ENCODE measurements around the gene DGKD.

DGKD gene

GRCh38 chr2:233336541-233336940, 17.8 kb upstream of the DGKD start:
- no peak overlapping the region for H3K4me3 ChIP-seq (ENCODE audit: low read length)
- TF ChIP-seq CTCF (conservative IDR thresholded peaks at IDR 0.05; ENCODE audit: low read depth, low read length) = no peak
- no peak for DNase-seq (ENCODE audit: low read depth)

- no peak for TF ChIP-seq CTCF (conservative IDR thresholded peaks at IDR 0.05; ENCODE audit: low read depth, low read length)
- H3K4me3 ChIP-seq (ENCODE audit: low read length) = no peak overlapping the region
- no peak for DNase-seq (ENCODE audit: low read depth)
These were observed 16.2 kb upstream of the DGKD start for GRCh38 chr2:233338046-233338445.

- no peak overlapping the region for H3K4me3 ChIP-seq (ENCODE audit: low read length)
- no peak for DNase-seq (ENCODE audit: low read depth)
- TF ChIP-seq CTCF (conservative IDR thresholded peaks at IDR 0.05; ENCODE audit: low read depth, low read length) = no peak
These were observed 15.4 kb upstream of the DGKD start for GRCh38 chr2:233338812-233339368.

- no peak for DNase-seq (ENCODE audit: low read depth)
- TF ChIP-seq CTCF (conservative IDR thresholded peaks at IDR 0.05; ENCODE audit: low read depth, low read length) = no peak
- no peak overlapping the region for H3K4me3 ChIP-seq (ENCODE audit: low read length)
These were observed 14.9 kb upstream of the DGKD start for GRCh38 chr2:233339427-233339826.

GRCh38 chr2:233341296-233341695, 13.0 kb upstream of the DGKD start:
- no peak for TF ChIP-seq CTCF (conservative IDR thresholded peaks at IDR 0.05; ENCODE audit: low read depth, low read length)
- DNase-seq (ENCODE audit: low read depth) = no peak
- H3K4me3 ChIP-seq (ENCODE audit: low read length) = no peak overlapping the region

GRCh38 chr2:233342301-233342700, 12.0 kb upstream of the DGKD start:
- no peak for TF ChIP-seq CTCF (conservative IDR thresholded peaks at IDR 0.05; ENCODE audit: low read depth, low read length)
- DNase-seq (ENCODE audit: low read depth) = no peak
- no peak overlapping the region for H3K4me3 ChIP-seq (ENCODE audit: low read length)

GRCh38 chr2:233343171-233343705, 11.1 kb upstream of the DGKD start:
- no peak for TF ChIP-seq CTCF (conservative IDR thresholded peaks at IDR 0.05; ENCODE audit: low read depth, low read length)
- DNase-seq (ENCODE audit: low read depth) = no peak
- no peak overlapping the region for H3K4me3 ChIP-seq (ENCODE audit: low read length)
